GM21526 (cell line): ENCODE measurements around the gene PLCG2.

Experiments used
- ATAC-seq: cut with Tn5 transposase; IDR thresholded peaks from one replicate; pipeline ENCODE4 v1.9.1; 2021; ENCODE audit warnings: moderate library complexity; ENCODE audit not compliant: unreplicated experiment, low FRiP score

Gene PLCG2

GRCh38 chr16:81813648-81814047 lies 34.6 kb downstream of the PLCG2 start:
- ATAC-seq: no peak

DNA sequence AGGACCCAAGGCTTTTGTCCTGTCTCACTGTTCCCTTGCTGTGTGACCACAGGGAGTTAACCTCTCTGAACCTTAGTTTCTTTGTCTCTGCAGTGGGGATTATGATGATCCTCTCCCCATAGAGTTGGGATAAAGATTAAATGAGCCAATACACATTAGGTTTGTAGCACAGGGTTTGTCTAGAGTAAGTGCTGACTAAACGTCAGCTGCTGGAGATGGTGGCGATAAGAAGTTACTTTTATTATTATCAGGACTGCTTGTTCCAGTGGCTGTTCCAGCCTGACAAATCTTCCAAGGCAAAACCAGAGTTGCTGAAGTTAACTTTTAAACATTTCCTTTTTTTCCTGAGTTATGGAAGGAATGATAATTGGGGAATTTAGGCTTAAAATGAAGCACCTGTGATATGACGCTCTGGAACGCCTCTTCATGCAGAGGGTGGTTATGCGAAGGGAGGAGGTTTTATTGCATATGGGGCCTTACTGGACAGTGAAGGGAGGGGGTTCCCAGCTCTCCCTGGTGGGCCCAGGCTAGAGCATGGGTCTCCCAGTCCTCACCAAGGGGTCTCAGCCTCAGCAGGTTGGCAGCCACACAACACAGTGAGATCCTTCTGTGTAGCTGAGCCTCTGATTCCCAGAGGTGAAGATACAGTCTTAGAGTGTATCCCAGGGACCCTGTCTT lies 35.8 kb downstream of the PLCG2 start:
- no peak for ATAC-seq

- no peak for ATAC-seq
Measured at GRCh38 chr16:81815429-81815766, 36.3 kb downstream of the PLCG2 start.

GRCh38 chr16:81816351-81816750 lies 37.3 kb downstream of the PLCG2 start:
- ATAC-seq: no peak

DNA sequence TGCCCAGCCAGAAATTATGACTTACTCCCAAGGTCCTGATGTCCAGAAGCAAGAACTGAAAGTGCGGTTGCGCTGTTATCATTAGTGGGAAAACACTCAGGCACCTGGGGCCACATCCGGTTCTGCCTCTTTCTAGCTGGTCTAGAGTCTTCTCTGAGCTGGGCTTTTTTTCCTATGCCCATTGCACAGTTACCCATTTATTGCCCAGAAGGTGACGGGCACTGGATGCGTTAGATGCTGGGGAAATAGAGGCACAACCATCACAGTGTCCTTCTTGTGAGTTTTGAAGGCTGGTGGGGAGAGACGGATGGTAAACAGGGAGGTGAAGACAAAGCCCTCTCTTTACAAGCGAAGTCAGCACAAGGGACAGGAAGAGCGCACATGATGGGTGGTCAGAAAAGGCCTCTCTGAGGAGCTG lies 37.7 kb downstream of the PLCG2 start:
- no peak for ATAC-seq

- ATAC-seq: no peak
Measured at GRCh38 chr16:81817296-81817695, 38.2 kb downstream of the PLCG2 start.

DNA sequence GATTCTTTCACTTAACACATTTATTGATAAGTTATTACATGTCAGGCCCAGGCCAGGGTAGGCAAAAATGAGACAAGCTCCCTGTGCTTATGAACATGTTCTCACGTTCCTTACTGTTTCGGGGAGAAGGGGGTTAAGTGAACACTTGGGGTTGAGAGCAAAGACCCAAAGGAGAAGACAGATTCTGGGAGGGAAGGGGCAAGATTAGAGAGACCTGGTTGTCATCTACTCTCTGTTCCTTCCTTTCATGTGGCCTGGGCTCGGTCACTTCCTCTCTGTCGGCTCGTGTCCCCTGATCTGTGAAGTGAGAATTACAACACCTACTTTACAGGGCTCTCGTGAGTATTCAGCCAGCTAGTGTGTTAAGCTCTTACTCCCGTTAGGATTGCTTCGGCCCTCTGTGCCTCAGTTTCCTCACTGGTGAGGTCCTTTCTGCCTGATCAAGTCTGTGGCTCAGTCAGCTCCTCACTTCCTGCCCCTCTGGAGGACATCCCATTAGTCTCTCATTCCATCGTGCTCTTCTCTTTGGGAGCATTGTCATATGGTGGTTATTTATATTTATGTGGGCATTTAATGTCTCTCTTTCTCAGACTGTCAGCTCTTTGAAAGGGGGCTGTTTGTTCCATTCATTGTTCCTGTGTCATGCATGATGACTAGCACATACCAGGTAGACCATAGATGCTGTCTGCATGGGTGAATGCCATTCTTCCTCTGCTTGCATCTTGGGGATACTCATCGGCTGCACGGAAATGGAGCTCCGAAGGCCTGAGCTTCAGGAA lies 38.9 kb downstream of the PLCG2 start:
- ATAC-seq: no peak

DNA sequence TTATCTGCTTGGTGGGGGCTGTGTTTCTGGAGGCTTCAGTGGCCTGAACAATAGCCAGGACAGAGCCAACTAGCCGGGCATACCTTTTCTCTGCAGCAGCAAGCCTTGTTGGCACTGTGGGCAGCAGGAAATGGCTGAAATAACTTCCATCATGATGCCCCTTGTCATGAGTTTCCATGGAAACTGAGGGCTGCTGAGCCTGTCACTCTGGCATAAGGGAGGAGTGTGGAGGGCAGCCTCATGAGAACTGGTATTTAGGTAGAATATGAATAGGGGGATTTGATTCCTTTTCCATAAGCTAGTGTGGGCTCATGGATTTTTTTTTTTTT lies 39.4 kb downstream of the PLCG2 start:
- no peak for ATAC-seq

DNA sequence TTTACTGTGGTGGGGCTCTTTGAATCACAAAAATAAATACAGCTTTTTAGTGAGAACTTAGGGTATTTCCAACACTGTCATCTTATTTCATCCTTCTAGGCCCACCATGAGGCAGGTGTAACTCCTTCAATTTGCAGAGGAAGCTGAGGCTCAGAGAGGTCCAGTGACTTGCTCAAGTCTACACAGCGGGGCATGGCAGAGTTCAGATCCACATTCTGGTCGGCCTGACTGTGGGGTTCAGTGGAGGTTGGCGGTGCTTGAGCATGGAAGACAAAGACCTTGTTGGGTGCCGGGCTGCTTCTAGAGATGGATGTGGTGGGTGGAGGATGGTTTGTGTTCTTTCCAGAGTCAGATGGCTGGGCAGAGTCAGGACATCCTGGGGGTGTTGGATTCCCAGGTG lies 39.8 kb downstream of the PLCG2 start:
- no peak for ATAC-seq

DNA sequence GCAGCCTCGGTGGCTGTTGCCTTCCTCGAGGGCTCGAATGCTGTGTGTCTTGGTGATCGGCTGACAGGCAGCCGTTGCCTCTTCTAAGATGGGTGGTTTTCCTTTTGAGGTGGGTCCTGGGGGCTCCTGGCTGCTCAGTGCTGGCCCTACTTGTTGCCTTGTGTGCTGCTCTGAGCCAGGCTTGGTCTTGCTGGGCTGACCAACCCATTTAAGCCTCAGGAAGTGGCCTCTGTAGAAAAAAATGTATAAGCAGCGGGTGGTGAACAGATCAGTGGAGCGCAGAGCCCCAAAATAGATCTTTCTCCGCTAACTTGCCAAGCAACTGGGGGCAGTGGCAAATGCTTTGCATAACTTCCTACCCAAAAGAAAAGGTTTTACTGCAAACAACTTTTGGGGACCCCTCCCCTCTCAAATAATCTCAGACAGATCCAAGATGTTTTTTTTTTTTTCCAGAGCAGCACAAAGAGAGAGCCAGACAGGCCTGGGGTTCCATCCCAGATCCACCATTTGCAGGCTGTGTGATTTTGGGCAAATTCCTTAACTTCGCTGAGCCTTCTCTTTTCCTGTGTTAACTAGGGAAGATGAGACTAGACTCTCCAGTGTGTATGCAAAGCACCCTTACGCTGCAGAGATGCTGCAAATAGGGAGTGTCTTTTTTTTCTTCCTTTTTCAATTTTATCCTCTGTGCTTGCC lies 42.5 kb downstream of the PLCG2 start:
- peak; percentile 34 for ATAC-seq

DNA sequence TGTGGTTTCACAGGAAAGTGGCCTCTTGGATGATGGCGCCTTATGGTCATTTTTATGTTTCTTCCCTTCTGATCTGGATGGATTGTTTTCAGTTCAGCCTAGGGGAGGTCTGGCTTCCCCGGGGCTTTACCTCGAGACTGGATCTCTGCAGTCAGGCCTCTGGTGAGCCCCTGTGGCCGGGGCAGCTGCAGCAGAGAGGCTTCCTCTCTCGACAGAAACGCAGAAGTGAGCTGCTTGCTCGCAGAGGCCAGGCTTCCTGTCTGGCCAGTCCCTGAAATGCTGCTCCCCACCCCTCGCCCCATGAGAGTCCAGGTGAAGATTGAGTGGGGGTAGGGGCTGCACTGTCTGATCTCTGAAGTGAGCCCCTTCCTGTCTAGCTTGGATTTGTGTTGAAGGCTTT lies 44.0 kb downstream of the PLCG2 start:
- peak; percentile 39 for ATAC-seq

DNA sequence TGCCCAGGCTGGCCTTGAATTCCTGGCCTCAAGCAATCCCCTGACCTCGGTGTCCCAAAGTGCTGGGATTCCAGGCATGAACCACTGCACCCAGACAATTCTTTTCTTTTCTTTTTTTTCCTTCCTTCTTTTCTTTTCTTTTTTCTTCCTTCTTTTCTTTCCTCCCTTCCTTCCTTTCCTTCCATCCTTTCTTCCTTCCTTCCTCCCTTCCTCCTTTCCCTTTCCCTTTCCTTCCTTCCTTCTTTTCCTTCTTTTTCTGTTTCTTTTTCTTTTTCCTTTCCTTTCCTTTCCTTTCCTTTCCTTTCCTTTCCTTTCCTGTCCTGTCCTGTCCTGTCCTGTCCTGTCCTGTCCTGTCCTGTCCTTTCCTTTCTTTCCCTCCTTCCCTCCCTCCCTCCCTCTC lies 44.6 kb downstream of the PLCG2 start:
- no peak for ATAC-seq

DNA sequence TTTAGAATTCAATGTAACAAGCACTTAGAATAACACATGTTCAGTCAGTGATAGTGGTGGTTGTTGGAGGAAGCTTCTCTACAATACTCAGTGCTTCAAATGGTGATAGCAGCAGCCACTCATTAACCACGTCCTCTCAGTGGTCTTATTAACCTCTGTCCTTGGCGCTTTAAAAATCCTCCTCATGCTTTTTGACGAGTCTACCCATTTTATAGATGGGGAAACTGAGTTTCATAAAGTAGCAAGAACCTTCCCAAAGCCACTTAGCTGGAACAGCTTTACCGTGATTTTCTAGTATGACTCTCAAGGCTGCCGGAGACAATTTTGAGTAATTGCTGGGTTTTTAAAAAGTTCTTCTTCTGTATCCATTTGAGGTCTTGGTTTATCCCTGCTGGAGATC lies 47.4 kb downstream of the PLCG2 start:
- no peak for ATAC-seq

DNA sequence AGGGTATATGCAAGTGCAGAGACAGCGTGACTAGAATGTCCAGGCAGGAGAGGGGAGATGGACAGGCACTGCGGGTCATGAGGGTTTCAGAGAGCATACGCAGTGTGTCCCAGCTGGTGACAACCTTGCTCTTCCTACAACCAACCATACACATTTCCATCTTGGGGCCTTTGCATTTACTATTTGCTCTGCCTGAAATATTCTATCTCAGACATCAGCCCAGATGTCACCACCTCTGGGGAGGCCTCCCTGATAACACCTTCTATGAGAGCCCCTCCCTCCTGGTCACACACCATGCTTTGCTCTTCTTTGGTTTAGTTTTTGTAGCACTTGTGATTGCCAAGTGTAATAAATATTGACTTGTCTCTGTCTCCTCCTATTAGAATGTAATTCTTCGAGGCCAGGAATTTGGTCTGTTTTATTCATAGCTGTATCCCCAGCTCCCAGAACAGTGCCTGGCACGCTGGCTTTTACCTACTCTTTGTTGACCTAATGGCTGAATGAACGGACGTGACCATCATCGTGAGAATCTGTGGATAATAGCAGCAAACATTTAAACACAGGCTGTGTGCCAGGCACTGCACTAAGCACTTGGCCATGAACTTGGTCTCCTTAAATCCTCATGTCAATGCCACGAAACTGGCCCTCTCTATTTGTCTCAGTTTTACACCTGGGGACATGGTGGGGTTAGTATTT lies 51.9 kb downstream of the PLCG2 start:
- ATAC-seq: peak; percentile 4

GRCh38 chr16:81831722-81832126 lies 52.6 kb downstream of the PLCG2 start:
- ATAC-seq: peak; percentile 55

DNA sequence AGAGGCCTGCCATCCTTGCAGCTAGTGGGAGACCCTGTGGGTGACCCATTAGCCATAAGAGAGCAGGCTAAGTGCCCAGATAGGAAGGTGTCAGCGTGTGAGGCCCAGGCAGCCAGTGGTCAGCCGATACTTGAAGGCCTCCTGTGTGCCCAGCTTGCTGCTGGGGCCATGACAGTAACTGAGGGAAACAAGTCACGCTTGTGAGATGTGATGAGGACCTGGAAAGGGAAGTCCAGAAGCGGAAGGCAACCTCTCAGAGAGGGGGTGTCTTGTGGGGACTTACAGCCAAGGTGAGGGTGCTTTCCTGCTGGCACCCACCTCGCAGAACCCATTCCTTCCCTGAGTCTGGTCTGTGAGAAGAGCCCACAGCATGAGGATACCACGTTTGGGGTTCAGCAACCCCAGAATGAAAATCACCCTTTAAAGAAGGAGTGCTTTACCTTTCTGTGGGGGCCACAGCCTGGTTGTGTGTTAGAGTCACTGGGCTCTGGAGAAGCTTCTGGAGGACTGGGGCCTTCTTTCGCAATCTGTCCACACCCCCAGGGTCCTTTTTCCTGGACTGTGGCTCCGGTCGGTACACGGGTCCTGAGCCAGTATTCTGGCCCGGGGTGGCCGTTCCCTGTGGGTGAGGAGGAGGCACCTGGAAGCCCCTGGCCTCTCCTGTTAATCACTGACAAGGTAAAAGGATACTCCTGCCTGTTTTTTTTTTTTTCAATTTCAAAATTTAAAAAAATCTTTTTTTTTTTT lies 53.9 kb downstream of the PLCG2 start:
- ATAC-seq: no peak

GRCh38 chr16:81833751-81834150 lies 54.7 kb downstream of the PLCG2 start:
- no peak for ATAC-seq

DNA sequence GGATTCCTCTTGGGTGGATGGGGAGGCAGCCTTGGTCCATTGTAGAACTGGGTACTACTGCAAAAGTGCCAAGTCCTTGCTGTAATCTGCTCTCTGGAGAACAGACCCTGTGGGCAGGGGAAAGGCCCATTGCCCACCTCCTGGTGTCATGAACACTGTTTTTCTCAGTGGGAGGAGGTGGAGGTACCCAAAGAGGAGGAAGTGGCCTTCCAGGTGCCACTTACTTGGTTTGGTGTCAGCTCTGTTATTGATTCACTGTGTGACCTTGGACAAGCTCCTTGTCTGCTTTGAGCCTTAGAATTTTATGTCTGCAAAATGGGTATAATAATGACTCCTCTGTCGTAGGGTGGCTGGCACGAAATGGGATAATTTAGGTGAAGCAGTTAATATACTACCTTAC lies 55.8 kb downstream of the PLCG2 start:
- ATAC-seq: no peak

GRCh38 chr16:81836279-81837054 lies 57.4 kb downstream of the PLCG2 start:
- ATAC-seq: peak; percentile 62

GRCh38 chr16:81837312-81837751 lies 58.2 kb downstream of the PLCG2 start:
- no peak for ATAC-seq
